Colon (tissue), 2 donors: ENCODE measurements around the gene SERTAD2.

Source experiments
- FAIRE-seq: peaks from 2 replicates; lab custom pipeline; 2012; peaks lifted over from hg19 to GRCh38; lab: Jason Lieb, UNC
- donor health status: control.
- donor health status: control.

SERTAD2 gene

DNA sequence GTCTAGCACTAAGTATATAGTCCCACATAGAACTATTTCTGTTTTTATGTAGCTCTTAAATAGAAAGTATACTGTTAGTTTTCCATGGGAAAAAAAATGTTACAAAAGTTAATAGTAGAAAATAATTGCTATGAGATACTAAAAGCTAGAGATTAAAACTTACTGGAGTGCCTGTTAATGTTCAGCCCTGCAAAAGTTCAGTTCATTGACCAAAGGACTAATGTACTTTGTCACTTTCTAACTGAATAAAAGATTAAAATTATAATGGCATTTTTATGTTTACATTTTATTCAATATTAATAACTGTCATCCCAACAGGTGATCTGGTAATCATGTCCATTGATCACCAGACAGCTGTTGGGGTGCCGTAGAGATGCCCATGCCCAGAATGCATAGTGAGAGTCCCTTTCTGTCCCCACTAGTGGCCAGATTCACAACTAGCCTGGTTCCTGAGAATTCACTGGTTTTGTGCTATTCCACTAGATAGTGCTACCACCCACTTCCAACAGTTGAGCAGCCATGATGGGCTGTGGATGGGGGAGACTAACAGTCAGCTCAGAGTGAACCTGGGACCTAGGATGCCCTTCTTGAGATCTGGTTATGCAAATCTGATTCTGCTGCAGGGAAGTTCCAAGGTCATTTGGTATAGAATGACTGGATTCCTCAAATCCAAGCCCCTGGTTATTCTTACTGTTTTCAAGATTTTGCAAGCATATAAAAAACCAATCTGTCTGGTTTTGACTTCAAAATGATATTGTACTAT lies 71.8 kb downstream of the SERTAD2 start:
- FAIRE-seq: no peak
